CD4-positive, alpha-beta T cell treated with Interleukin-21 for 1 hour (primary cell): ENCODE data around the gene CHCHD6.
A peak's percentile ranks its signal among the peaks of the same experiment; 100 is the strongest.

ENCODE experiments used
- DNase-seq: peaks from one replicate; pipeline ENCODE4 v3.0.0-alpha.2; 2020

The CHCHD6 gene

DNA sequence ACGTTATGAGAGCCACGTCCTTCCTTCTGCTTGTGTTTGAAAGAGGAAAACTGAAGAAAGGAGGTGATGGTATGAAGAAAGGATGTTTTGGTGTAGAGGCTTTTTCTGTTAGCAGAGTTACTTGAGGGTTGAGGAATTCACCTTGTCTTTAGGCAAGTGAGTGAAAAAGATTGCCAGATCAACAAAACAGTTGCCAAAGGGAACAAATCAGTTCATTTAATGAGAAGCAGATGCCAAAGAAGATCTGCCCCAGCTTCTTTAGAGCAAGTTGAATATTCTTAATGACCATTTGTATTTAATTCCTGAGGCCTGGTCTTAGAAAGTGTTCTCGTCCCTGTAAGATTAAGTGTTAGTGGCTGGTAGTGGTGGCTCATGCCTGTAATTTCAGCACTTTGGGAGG is 2.6 kb downstream of the CHCHD6 start:
- DNase-seq = no peak

DNA sequence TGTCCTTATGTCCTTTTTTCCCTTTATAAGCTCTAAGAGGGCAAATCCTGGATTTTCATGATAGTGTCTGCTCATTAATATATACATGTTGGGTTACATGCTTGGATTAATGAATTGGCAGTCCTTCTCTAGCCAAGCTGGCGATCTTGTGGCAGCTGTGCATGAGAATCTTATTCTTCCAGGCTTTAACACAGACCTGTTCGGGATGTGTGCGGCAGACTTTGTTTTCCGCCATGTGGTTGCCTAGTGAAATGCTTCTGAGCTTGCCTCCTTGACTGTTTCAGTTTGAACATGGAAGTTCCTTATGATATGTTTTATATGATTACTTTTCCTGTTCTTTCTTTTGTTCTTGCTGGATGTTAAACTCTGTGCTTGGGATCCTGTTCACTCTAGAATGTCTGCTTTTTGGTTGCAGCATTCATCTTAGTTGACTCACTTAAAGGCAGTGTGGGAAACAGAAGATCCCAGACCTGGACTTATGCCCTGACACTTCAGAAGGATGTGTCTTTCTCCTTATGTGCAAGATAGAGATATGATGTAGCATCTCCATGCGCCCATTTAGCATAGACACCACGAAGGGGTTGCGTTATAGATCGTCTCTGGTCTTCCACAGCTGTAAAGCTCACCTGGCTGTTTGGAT is 7.2 kb downstream of the CHCHD6 start:
- DNase-seq = no peak

DNA sequence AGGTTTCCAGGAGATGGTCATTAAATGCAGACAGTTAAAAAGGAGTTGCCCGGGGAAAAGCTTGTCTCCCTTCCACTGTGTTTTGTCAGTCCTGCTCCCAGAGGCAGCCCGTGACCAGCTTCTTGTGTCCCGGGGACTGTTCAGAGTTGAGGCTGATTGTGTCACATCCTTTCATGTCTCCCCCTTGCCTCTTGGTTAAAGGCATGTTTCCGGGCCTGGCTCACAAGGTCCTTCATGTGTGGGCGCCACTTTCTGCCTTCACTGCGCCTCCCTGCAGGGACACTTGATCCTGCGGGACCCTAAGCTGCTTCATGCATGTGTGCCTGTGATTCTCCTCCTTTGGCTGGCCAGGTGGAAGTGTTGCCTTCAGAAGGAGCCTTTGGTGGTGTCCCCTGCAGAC is 9.2 kb downstream of the CHCHD6 start:
- no peak for DNase-seq

DNA sequence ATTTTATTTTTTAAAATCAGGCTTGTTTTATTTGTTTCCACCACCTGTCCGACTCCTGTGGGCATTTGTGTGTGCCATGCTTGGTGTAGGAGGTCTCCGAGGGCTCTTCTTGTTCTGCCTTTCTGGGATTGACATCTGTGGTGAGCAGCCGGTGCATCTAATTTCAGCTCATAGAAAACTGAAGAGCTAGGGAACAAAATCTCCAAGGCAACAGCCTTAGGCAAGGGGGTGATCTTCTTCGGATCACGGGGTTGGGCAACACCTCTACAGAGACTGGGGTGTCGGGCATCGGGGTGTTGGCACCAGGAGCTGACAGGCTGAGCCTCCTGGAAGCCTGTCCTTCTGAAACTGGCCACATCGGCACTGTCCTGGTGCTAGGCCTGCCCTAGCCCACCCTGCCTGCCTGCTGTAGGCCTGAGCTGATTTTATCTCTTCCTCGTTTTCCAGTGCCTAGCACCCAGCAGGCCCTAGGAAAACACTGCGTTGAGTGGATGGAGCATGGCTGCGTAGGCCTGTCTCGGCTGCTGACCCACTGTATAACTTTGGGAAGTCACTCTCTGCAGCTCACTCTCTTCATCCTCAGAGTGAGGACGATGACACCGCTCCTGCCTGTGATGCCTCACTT is 10.3 kb downstream of the CHCHD6 start:
- no peak for DNase-seq

DNA sequence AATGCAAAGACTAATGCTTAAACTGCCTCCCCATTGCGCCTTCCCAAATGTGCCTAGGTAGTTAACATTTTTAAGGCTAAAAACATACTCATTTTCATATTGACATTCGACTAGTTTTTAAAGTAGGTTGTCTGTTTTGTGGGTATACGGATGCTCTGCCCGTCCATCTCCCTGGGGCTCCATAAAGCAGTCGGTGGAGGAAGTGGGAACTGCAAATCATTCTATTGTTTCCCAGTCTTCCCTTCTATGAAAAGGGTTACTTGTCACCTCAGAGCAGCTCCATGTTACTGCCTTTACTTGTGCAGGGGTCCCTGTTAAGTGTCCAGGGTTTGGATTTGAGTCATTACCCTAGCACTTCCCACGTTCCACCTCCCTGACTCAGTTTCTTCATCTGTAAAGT is 10.9 kb downstream of the CHCHD6 start:
- no peak for DNase-seq

DNA sequence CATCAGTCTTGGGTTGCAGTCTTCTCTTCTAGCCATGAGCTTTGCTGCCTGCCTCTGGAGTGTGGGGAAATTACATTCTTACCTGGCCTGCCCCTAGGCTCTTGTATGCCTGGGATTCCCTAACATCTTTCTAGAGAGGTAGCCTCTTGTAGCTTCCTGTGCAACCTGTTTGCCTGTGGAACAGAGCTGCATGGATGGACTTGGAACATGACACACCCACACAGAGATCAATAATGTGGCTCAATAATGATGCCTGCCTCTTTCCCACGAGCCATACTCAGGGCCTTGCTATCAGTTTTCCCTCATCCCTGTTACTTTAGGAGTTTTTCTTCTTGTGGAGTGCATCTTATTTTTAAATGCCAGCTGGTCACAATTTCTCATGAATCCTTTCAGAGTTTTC is 11.4 kb downstream of the CHCHD6 start:
- DNase-seq = no peak

DNA sequence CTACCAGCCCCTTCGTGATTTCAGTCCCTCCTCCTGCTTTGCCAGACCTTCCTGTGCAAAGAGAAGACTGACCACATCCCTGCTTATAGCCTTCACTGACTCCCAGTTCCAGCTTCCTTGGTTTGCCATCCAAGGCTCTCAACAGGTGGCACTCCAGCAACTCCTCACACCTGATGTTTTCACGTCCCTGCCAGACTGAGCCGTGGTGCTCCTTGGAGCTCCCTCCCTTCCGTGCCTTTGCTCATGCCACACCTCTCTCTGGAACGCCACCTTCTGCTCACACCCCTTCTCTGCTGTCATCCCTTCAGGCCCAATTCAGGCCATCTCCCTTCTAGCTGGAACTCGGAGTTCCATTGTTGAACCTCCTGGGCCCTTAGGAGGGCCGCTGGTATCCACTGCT is 12.0 kb downstream of the CHCHD6 start:
- DNase-seq = no peak

DNA sequence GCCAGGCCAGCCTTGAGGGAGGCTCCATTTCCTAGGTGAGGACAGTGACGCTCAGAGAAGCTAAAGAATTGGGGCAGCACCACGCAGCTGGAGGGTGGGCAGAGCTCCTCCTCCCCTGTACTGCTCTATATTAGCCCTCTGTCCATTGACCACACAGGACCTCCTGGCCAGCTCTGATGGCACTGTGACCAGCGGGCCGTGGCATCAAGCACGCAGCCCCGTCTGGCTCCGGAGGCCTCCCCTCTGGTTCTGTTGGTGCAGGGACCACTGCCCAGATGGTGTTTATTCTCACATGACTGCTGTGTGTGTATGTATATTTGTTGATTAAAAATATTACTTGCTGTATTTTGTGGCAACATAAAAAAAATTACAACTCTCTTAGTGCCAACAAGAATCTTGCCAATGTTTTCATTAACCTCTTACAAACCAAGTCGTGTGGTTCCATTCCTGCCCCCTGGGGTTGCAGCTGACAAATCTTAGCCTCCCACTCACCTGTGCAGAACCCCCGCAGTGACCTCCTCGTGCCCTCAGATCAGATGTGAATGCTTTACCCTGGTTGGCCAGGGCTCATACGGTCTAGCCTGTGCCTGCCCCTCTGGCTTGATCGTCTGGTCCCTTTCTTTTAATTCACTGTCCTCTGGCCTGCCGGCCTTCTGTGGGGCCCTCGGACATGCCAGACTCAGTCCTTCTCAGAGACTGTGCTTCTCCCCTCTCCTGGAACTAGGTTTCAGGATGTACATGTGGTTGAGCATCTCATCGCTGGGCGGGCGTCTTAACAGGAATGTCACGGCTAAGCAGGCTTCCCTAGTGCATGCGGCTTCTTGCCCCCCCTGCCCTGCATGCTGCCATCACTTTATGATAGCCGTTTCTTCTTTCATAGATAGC is 14.8 kb downstream of the CHCHD6 start:
- no peak for DNase-seq

DNA sequence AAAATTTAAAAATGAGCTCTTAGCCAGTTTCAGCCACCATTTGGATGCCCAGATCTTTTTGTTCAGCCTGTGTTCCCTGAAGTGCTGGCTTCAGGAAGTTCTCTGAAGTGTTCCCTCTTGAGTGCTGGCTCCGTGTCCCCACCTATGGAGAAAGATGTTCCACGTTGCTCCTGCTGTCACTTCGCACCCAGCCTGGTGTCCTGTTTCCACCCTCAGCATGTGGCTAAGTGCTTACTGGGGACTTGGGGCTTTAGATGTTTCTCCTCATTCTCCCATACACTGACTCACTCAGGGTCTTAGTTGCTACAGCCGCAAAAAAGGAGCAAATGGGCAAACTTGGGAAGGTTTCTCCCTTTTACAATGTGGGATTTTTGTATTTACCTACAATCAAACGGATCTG is 16.6 kb downstream of the CHCHD6 start:
- no peak for DNase-seq

DNA sequence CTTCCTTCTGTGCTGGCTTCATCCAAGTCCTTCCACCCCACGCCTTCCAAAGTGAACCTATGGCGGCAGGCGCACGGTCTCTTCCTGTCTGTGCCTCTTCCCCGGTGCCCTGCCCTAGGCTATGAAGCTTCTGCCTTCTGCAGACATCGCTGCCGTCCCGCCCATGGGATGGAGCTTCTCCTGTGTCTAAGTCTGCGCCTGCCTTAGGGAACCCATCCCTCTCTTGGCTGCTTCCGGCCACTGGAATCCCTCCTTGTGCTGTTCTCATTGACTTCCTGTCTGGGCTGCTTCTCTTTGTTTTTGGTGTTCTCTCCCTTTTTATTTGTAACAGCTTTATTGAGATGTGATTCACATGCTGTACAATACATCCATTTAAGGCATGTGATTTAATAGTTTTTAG is 17.2 kb downstream of the CHCHD6 start:
- no peak for DNase-seq

DNA sequence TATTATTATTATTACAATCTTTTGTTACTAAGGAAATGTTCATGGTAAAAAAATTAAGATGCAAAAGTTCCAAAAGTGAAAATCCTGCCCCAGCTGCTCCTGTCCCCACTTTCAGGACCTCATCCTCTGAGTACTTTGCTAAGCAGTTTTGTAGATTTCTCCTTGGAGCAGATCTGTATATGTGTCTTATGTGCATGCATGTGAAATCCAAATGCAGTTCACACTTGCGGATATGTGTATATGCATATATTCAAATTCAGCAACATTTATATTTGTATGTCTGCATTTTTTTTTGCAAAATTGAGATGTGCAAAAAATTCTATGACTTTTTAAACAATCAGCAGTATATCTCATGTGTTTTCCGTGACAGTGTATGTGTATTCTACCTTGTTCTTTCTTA is 19.2 kb downstream of the CHCHD6 start:
- no peak for DNase-seq

DNA sequence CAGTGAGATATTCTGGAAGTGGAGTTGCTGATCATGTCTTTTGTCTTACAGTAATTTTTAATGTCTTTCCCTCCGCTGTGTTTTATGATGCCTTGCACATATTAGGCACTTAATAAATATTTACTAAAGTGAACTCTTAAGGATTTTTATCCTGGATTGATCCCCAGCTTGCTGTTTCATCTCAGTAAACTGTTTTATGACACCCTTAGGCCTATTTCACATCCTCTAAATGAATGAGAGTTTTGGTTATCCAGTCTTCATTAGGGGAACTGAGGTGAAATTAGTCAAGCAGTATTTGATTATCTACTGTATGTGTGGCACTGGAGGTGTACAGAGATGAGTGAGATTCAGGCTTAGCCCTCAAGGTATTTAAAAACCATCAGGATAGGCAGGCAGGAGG is 19.8 kb downstream of the CHCHD6 start:
- no peak for DNase-seq

DNA sequence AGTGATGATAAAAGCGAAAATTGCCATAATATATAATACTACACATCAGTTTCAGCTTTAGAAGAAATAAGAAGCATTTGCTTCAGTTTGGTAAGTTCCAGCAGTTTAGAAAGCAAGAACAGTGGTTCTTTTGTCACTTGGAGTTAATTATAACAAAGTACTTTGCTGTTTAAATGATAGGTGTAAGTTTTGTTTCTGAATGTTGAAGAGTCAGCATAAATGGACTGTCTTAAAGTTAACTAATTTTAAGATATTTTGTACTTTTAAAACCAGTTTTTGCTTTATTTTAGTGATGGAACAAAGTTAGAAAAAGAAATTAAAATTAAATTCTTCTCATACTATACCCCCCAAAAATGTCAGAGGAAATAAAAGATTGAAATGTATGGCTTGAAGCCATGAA is 24.6 kb downstream of the CHCHD6 start:
- DNase-seq = no peak

DNA sequence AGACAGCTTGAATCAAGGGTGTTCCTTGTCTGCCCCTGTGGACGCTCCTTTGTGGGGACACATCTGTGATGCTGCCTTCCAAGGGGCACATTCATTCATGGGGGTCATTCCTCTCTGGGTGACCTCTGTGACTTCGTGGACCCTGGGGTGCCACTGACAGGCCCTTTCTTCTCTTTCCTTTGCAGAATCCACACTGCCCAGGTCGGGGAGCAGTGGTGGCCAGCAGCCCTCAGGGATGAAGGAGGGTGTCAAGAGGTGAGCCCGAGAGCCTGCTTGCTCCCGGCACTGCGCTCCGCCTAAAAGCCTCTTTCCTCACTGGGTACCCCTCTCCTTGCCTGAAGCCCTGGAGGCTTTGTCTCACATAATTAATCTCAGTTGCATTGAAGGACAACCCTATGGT is 26.3 kb downstream of the CHCHD6 start:
- DNase-seq = no peak

DNA sequence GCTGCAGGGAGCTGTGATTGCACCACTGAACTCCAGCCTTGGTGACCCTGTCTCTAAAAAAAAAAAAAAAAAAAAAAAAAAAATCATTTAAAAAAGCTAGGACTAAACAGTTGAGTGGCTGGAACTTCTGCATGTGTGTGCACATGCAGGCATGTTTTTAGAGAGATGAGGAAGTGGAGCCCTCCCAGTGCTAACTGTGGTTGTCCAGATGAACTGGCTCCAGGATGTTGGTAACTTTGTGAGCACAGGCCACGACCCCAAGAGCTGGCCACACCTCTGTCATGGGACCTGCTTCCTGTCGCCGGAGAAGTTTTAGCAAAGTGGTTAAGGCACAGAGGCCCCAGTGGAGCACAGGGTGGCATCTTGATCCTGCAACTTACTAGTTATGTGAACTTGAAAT is 27.0 kb downstream of the CHCHD6 start:
- DNase-seq = peak; percentile 1

DNA sequence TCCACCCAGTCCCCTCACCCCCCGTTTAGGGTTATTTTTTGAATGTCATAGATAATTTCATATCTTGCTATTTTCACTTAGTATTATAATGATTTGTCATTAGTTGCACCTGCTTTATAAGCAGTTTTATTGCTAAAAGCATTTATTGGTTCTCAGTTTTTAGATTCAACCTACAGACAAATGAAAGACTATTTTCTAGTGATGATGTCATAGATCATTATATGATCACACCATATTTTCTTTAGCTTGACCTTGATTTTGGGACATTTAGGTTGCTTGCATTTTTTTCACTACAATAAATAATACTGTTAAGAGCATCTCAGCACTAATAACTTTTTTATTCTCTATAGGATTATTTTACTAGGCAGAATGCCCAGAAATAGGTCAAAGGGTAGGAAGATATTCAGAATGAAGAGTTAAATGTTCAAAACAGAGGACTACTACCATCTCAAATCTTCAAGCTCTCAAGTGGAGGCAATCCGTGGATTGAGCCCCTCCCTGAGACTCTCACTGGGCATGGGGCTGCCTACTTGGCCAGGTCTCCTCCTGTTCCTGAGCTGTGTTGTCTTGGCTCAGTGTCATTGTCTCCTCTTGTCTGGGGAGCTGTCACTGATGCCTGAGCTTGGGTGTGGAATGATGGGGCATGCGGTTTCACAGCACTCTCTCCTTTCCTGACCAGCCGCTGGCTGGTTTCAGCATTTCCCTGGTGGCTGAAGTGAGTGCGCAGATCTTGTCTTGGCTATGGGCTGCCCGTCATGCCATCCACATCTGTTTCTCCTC is 28.4 kb downstream of the CHCHD6 start:
- no peak for DNase-seq

DNA sequence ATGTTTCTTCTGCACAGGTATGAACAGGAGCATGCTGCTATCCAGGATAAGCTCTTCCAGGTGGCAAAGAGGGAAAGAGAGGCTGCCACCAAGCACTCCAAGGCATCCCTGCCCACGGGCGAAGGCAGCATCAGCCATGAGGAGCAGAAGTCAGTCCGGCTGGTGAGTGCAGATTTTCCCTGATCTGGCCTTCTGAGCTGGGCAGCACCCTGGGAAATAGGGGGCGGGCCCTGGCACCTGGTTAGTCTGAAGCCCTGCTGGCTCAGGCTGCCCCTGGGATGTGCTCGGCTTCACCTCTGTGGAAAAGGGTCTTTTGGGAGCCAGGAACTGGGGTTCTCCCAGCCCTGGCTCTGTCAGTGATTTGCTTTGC is 29.0 kb downstream of the CHCHD6 start:
- DNase-seq = no peak

DNA sequence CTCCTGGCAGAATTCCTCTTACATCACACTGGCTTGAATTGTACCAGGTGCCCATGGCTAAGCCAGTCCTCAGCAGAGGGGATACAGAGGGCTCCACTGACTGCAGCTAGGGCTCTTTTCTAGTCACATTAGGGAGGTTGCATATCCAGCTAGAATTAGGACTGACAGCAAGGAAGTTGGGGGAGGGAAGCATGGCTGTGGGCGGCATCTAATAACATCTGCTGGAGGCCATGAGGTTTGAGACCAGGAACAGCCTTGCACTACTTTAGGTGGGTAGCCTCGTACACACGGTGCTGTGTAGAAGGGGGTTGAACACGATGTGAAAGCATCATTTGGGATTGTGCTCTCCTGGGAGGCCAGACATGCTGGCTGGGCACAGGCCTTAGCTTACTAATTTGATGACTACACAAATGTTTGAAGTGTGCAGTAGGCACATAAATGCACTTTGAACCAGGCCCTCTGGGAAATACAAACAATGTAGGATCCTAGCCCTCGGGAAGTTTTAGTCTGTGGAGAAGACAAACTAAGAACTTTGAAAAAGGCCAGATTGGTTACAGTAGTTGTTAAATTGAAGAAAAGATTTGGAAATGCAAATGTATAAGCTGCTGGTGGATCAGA is 30.2 kb downstream of the CHCHD6 start:
- no peak for DNase-seq

DNA sequence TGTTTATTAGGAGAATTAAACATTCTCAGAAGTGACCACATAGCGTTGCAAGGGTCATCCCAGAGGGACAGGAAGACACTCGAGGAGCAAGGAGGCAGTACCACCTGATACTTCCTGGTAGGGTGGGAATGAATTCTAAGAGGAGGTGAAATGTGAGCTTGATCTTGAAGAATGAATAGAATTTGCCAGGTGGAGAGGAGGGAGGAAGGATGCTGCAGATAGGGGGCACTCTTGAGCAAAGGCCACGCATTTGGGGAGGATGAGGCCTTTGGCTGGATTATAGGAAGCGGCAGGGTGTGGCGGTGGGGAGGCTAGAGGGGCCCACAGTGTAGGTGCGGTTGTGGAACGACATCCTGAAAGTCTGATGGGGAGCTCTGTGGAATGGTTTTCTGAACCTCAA is 33.5 kb downstream of the CHCHD6 start:
- no peak for DNase-seq

DNA sequence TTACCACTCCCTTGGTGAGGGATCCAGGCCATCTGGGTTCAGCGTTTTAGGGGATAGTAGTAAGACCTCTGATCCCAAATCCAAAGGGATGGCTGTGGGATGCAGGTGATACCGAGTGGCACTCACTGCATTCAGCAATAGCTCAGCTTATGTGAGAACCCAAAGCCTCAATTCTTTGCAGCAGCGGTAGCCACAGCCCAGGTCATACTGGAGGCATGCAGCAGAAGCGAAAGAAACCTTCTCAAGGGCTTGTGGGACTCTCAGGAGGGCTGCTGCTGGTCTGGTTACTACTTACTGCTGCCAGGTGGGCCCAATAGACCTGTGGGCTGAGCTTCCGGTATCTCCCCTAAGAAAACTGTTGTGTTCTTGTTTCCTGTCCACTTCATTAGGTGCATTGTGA is 38.0 kb downstream of the CHCHD6 start:
- no peak for DNase-seq

DNA sequence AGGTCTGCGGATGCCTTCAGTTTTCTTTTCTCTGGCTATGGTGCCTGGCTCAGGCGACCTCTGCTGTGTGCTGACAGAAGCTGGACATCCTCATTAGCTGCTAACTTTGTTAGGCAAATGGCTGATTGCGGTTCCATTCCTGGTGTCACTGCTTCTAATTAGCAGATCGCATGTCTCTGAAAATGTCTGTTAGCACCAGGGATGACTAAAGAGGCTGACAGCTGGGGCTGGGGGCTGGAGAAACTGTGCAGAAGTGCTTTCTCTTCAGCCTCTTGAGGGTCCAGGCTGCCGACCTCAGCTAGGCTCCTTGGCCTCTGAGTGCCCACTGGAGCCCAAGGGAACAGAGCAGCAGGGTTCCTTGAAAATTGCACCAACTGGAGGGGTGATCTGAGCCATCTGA is 39.3 kb downstream of the CHCHD6 start:
- no peak for DNase-seq

DNA sequence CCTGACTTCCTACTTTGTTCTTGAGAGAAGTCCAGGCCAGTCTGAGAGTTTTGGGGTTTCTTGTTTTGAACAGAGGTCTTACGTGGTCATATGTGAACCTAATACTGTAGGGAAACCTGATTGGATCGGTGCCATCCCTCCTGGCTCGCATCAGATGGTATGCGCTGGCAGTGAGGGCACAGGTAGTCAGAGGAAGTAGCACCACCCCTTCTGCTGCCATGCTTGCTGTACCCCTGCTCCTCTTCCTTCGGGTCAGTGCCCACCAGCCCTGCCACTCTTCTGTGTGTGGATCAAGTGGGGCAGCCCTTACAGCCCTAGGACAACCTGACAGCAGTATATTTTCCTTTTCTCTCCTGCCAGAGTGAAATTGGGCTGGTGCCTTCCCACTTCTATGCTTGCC is 39.7 kb downstream of the CHCHD6 start:
- no peak for DNase-seq

DNA sequence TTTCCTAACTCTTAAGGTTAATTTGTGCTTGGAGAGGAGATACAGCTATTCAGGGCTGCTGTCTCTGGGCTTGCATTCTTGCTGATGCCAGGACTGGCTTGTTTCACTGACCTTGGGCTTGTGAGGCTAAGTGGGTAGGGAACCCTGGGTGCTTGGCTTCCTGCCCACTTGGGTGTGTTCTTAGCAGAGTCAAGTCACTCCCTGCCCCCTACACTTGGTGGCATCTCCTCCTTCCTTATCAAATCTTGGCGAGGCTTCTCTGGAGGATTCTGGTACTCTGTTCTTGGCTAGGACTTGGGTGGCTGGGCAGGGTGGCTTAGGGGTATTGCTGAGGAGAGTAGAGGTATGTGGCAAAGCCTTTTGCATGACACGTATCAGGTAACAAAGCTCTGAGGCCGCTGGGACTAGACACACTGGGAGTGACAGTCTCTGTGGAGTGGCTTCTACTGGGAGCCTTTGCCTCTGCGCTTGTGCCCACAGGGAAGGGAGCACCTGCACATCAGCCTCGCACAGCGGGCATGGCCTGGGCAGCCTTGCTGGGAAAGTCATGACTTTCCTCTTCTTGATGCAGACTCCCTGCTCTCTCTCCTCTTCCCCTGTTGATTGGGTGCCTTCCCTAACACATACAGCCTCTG is 41.8 kb downstream of the CHCHD6 start:
- no peak for DNase-seq
